Measurements from ENCODE around the gene VAMP3. TPM values are rescaled to one million over a fixed set of nuclear protein-coding genes. Genes with fewer than 3 reads are reported as not detected.
"Not testable (repeated sequence)": the region's sequence is repeated elsewhere in the genome, so short reads cannot be mapped to it uniquely, and the experiment has no call there.

VAMP3 gene
- polyA plus RNA-seq, 1 donor: 67.9 TPM

GRCh38 chr1:7768583-7768982 is 2.5 kb upstream of the VAMP3 start:
- no peak for DNase-seq (ENCODE audit: low read depth)

GRCh38 chr1:7769673-7770412 is 1.3 kb upstream of the VAMP3 start:
- DNase-seq (ENCODE audit: low read depth): no peak

DNA sequence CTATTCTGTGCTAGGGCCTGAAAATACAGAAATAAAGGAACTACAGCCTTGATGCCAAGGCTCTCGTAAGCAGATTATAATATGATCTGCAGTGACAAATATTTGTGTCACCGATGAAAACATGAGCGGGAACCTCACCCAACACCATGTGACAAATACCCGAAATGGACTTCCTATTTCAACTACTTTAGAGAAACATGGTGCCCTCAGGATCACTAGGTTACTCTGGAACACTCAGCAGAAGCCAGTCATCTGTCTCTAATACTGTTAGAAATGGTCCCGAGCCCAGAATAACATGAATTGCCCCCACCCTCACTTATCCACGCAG is 463 bp upstream of the VAMP3 start:
- DNase-seq (ENCODE audit: low read depth): no peak

DNA sequence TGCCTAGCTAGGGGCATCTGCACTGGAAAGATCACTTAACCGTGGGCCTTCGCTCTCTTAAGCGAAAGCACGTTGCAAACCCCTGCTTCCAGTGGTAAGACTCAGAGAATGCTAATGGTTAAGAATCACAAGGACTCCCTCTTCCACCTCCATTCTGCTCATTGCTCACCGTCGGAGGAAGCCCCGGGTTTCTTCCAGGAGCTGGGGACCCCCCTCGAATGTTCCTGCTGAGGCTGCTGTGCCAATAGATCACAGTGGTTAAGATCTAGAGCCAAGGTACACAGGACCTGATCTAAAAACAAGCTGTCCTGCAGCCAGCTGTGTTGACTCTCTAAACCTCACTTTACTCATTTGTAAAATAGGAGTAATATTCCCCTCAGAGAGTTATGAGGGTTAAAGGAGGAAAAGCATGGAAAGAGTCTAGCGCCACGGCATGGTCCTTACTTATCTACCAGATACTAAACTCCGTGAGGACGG is 765 bp downstream of the VAMP3 start:
- DNase-seq (ENCODE audit: low read depth): no peak

GRCh38 chr1:7777591-7777990 is 6.5 kb downstream of the VAMP3 start:
- no peak for DNase-seq (ENCODE audit: low read depth)

GRCh38 chr1:7778133-7778628 is 7.1 kb downstream of the VAMP3 start:
- no peak for DNase-seq (ENCODE audit: low read depth)

- no peak for DNase-seq (ENCODE audit: low read depth)
These were observed 9.9 kb downstream of the VAMP3 start for GRCh38 chr1:7780976-7781375.

DNA sequence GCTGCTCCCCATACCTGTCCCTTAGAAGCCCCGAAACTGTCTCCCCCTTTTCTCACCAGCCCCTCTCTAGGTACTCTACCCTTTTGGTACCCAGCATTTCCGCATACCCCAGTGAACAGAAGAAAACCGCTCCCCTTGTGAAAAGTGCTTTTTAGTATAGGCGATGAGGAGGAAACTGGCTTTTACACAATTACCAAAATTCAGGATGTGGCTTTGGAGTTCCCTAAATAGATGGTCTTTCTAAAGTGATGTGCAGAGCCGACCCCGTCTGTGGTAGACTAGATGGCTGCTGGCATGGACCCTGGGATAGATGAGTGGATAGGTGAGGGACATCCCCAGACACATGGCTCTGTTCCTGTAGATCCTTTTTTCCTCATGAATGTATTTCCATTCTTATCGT is 10.4 kb downstream of the VAMP3 start:
- no peak for DNase-seq (ENCODE audit: low read depth)

- no peak for DNase-seq (ENCODE audit: low read depth)
These were observed 10.9 kb downstream of the VAMP3 start for GRCh38 chr1:7781923-7782495.

DNA sequence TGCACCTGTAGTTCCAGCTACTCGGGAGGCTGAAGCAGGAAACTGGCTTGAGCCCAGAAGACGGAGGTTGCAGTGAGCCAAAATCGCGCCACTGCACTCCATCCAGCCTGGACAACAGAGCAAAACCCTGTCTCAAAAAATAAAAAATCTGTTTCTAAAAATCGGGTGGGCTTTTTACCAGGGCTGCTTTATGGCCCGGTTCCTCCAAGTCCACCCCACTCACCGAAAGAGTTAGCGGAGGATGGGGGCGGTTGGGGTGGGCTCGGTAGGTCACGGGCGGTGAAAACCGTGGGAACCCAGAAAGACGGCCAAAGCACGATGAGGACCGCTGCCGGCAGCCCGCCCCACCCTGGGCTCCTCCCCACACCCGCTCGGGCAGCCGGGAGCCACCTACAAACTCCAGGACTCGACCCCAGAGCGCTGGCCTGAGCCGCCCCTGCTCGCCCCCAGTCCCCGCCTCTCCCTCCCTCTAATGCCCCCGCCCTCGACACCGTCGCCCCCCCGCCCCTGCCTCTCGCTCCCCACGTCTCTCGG is 12.1 kb downstream of the VAMP3 start:
- DNase-seq (ENCODE audit: low read depth): no peak

DNA sequence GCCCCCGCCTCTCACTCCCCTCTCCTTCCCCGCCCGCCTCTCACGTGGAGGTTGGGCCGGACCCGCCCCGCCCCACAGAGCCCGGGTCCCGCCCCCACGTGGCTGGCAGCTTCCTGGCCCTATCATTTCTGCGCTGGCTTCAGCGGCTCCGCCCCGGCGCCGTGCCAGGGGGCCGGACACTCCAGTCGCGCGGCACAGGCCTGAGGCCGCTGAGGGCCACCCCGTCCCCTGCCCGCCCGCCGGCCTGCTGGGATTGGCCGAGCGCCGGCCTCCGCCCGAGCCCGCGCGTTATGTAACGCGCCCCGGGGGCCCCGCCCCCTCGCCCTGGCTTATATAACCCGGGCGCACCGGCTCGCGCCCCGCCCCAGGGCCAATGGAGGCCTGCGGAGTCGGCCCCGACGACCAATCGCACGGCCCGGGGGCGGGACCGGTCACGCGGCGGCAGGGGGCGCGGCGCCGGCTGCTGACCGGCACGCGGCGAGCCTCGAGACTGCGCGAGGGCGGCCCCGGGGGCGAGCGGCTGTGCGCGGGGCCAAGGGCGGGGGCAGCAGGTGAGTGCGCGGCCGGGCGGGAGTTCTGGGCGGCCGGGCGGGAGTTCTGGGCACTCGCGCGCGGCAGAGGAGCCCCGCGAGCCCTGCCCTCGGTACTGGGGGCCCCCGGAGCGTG is 12.9 kb downstream of the VAMP3 start, which contains the start of gene PER3:
Gene PER3, plus strand, starts transcription at position 466 of the 666 bp plus-strand sequence. CDS start 587 bp downstream, outside the sequence.
- peak; percentile 72 for DNase-seq (ENCODE audit: low read depth)

- no peak for DNase-seq (ENCODE audit: low read depth)
These were observed 13.5 kb downstream of the VAMP3 start for GRCh38 chr1:7784492-7785071.

DNA sequence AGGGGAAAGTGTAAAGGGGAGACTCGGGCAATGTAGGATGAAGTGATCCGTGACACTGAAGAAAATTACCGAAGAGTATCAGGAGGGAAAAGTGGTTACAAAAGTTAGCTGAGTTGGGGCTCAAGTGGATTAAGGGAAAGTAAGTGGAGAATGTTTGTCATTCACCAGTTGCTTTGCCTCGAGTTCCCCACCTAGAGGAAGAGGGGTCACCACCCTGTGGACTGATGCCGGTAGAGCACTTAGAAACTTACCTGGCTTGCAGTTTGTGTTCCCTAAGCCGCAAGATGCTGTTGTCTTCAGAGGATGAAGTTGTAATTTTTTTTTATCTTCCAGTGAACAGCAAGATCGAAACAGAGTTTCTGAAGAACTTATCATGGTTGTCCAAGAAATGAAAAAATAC is 14.0 kb downstream of the VAMP3 start:
- no peak for DNase-seq (ENCODE audit: low read depth)

DNA sequence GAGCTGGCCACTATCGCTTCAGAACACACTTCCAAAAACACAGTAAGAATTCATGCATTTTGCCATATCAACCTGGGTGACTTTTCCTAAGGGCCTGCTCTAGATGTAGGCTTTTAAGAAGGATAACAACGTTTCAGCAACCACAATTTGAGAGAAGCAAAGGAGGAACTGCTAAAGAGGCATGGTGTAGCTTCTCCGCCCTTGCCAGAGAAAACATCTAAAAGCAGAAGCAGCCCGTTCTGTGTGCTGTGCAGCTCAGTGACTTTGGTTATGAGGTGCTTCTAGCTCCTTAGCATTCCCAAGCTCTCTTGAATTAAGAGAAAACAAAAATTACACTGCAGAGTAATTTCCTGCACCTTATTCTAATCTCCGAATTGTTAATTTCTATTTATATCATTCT is 15.7 kb downstream of the VAMP3 start:
- DNase-seq (ENCODE audit: low read depth): no peak

- DNase-seq (ENCODE audit: low read depth): no peak
These were observed 18.7 kb downstream of the VAMP3 start for GRCh38 chr1:7789828-7790227.

DNA sequence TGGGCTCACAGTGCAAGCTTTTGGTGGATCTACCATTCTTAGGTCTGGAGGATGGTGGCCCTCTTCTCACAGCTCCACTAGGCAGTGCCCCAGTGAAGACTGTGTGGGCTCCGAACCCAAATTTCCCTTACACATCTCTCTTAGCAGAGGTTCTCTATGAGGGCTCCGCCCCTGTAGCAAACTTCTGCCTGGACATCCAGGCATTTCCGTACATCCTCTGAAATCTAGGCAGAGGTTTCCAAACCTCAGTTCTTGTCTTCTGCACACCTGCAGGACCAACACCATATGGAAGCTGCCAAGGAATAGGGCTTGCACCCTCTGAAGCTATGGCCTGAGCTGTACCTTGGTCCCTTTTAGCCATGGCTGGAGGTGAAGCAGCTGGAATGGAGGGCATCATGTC is 19.9 kb downstream of the VAMP3 start:
- not testable (repeated sequence) for DNase-seq (ENCODE audit: low read depth)

GRCh38 chr1:7795406-7795805 is 24.3 kb downstream of the VAMP3 start:
- DNase-seq (ENCODE audit: low read depth): no peak

DNA sequence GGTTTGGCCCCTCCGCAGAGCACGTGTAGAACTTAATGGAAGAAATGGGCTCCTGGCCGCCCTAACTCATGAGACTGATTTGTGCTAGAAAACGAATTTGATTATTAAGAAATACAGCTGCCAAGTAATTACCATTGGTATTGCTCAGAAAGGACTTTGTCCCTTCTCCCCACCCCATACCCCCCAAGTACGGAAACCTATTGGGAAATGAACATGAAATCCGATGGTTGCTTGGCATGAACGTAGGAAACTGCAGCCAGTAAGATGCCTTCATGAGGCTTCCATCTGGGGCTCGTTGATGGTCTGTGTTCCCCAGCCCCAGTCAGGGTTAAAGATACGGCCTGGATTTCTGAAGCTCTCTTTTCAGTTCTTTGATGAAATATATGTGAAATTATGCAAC is 34.4 kb downstream of the VAMP3 start:
- DNase-seq (ENCODE audit: low read depth): no peak

- no peak for DNase-seq (ENCODE audit: low read depth)
These were observed 37.3 kb downstream of the VAMP3 start for GRCh38 chr1:7808253-7808844.

- DNase-seq (ENCODE audit: low read depth): no peak
These were observed 38.6 kb downstream of the VAMP3 start for GRCh38 chr1:7809742-7810141.

DNA sequence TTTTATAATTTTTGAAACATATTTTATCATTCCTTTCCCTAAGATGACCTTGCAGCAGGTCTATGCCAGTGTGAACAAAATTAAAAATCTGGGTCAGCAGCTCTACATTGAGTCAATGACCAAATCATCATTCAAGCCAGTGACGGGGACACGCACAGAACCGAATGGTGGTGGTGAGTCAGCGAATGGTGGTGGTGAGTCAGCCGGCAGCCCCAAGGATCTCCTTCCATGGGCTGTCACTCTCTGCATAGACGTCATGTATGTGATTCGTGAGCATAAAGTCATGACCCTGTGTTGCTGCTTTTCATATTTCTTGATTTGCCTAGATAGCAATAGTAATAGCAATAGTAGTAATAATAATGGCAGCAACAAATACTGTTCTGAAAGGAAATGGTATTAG is 39.3 kb downstream of the VAMP3 start:
- no peak for DNase-seq (ENCODE audit: low read depth)

DNA sequence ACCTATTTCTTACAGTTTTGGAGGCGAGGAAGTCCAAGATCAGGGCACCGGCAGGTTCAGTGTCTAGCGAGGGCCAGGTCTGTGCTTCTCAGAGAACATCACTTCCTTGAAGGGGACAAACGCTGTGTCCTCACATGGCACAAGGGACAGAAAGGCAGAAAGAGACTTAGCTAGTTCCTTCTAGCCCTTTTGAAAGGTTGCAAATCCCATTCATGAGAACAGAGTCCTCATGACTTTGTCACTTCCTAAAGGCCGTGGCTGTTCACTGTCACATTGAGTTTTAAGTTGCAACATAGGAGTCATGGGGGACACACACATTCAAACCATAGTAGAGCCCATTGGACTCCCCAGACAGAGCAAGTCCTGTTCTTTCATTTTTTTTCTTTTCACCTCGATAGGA is 40.4 kb downstream of the VAMP3 start:
- DNase-seq (ENCODE audit: low read depth): no peak

Data from forelimb muscle (tissue), 1 donor.